HCT116 (cell line): ENCODE results near the gene OR2T6. TPM values are rescaled to one million over a fixed set of nuclear protein-coding genes. Genes with fewer than 3 reads are reported as not detected.

Source experiments
- ATAC-seq: fragments of 200-7000 bp; cut with Tn5 transposase; 2 replicates; pipeline ENCODE4 v1.9.1; 2020; ENCODE audit warnings: mild to moderate bottlenecking, moderate library complexity
- BruUV-seq: library from RNA; stranded (reverse); fragments of 400-500 nt; replicated peaks from 2 replicates; lab custom pipeline; 2021; lab: Mats Ljungman, UMichigan
- CTCF ChIA-PET: fragments of 300-600 bp; sonication (Branson Sonifier 250); formaldehyde crosslinking; loops from one replicate; lab custom pipeline; 2021; ENCODE audit warnings: antibody characterized with exemption; lab: Charles Lee
- POLR2A ChIA-PET: fragments of 300-600, 350-600 bp; sonication (Branson Sonifier 250); formaldehyde crosslinking; loops from one replicate; lab custom pipeline; 2021; ENCODE audit warnings: antibody characterized with exemption; lab: Charles Lee
- RAD21 ChIA-PET, 2 experiments: fragments of 300-600 bp; sonication (Branson Sonifier 250); formaldehyde crosslinking; loops; one replicate each; lab custom pipeline; 2023; ENCODE audit warnings: low total read pairs in 2 of 2; ENCODE audit not compliant: uncharacterized antibody in 2 of 2, unreplicated experiment in 2 of 2, low non-redundant PET in 1 of 2; lab: Charles Lee
- DNase-seq: peaks from one replicate; pipeline ENCODE4 v3.0.0-alpha.2; 2010; ENCODE audit warnings: low read depth, low spot score
- H2AFZ ChIP-seq: fragments of 200-600 bp; shearing (Covaris generic), sonication (generic); 2 replicates; pipeline ENCODE4 v1.6.1; 2017; ENCODE audit warnings: low read depth, mixed run types, mixed read lengths, antibody characterized with exemption, low read length; ENCODE audit not compliant: poor library complexity, severe bottlenecking
- H3K27ac ChIP-seq: 2 replicates; pipeline ENCODE4 v1.5.1; 2012; ENCODE audit warnings: low read depth, low read length
- H3K27me3 ChIP-seq: fragments of 200-600 bp; sonication (generic); 2 replicates; pipeline ENCODE4 v1.6.1; 2016; ENCODE audit warnings: mixed run types, low read length, mixed read lengths; ENCODE audit not compliant: insufficient read depth
- H3K36me3 ChIP-seq, 2 experiments: fragments of 200-500 bp in 1 of 2; fragments of 200-600 bp in 1 of 2; sonication (Bioruptor generic) in 1 of 2; sonication (generic) in 1 of 2; 2 replicates each; pipeline versions ENCODE4 v1.5.1 to v1.6.1; 2014 to 2016; ENCODE audit warnings: low read length in 2 of 2, inconsistent platforms in 1 of 2, mixed read lengths in 1 of 2, mixed run types in 1 of 2; ENCODE audit not compliant: insufficient read depth in 2 of 2, control insufficient read depth in 1 of 2
- H3K4me1 ChIP-seq, 2 experiments: fragments of 200-600 bp in 1 of 2; sonication (generic) in 1 of 2; 2 replicates each; pipeline versions ENCODE4 v1.5.1 to v1.6.1; 2012 to 2017; ENCODE audit warnings: low read length in 2 of 2, inconsistent platforms in 1 of 2, mild to moderate bottlenecking in 1 of 2, mixed read lengths in 1 of 2, mixed run types in 1 of 2, moderate library complexity in 1 of 2; ENCODE audit not compliant: insufficient read depth in 2 of 2, control insufficient read depth in 1 of 2
- H3K4me2 ChIP-seq: fragments of 200-600 bp; sonication (generic); 2 replicates; pipeline ENCODE4 v1.6.1; 2017; ENCODE audit warnings: mixed run types, low read length, mixed read lengths
- H3K4me3 ChIP-seq, 2 experiments: fragments of 200-600 bp in 1 of 2; sonication (generic) in 1 of 2; replicated peaks in 1 of 2; 2 replicates each; pipeline ENCODE4 v1.5.1; 2011 to 2016; ENCODE audit warnings: low read length in 2 of 2, control low read depth in 1 of 2, low read depth in 1 of 2, mild to moderate bottlenecking in 1 of 2, mixed read lengths in 1 of 2, mixed run types in 1 of 2
- H3K79me2 ChIP-seq: fragments of 200-600 bp; sonication (generic); 2 replicates; pipeline ENCODE4 v1.6.1; 2017; ENCODE audit warnings: mild to moderate bottlenecking, mixed run types, low read length, moderate library complexity, mixed read lengths; ENCODE audit not compliant: insufficient read depth
- H3K9ac ChIP-seq: fragments of 200-600 bp; sonication (generic); 2 replicates; pipeline ENCODE4 v1.6.1; 2016; ENCODE audit warnings: low read length, mixed read lengths
- H3K9me2 ChIP-seq: fragments of 200-600 bp; sonication (generic), shearing (Covaris generic); 2 replicates; pipeline ENCODE4 v1.6.1; 2017; ENCODE audit warnings: mixed run types, mild to moderate bottlenecking, moderate library complexity; ENCODE audit not compliant: insufficient read depth
- H3K9me3 ChIP-seq, 2 experiments: fragments of 200-500 bp in 1 of 2; fragments of 200-600 bp in 1 of 2; sonication (Bioruptor generic) in 1 of 2; sonication (generic) in 1 of 2; 2 replicates each; pipeline ENCODE4 v1.6.1; 2014 to 2017; ENCODE audit warnings: low read length in 2 of 2, mixed read lengths in 2 of 2, inconsistent platforms in 1 of 2, low read depth in 1 of 2, mild to moderate bottlenecking in 1 of 2, mixed run types in 1 of 2, moderate library complexity in 1 of 2; ENCODE audit not compliant: control insufficient read depth in 1 of 2, insufficient read depth in 1 of 2
- H4K20me1 ChIP-seq: fragments of 200-600 bp; sonication (generic), shearing (Covaris generic); 2 replicates; pipeline ENCODE4 v1.6.1; 2017; ENCODE audit warnings: mixed run types, mild to moderate bottlenecking, moderate library complexity; ENCODE audit not compliant: insufficient read depth
- EZH2phosphoT487 ChIP-seq: fragments of 200-600 bp; IDR thresholded peaks from 2 replicates; pipeline ENCODE4 v1.6.1; 2018; ENCODE audit warnings: antibody characterized with exemption, borderline replicate concordance
- JUND ChIP-seq: IDR thresholded peaks from 2 replicates; pipeline ENCODE4 v1.6.1; 2012
- MAX ChIP-seq: IDR thresholded peaks from 2 replicates; pipeline ENCODE4 v1.6.1; 2012
- POLR2A ChIP-seq: IDR thresholded peaks from 2 replicates; pipeline ENCODE4 v1.7.0; 2011; ENCODE audit warnings: borderline replicate concordance; ENCODE audit not compliant: insufficient read depth, insufficient read length; ENCODE audit errors: extremely low read depth
- POLR2AphosphoS5 ChIP-seq: IDR thresholded peaks from 2 replicates; pipeline ENCODE4 v1.6.1; 2011; ENCODE audit warnings: mild to moderate bottlenecking, low read depth, low read length, moderate library complexity
- RAD21 ChIP-seq: IDR thresholded peaks from 2 replicates; pipeline ENCODE4 v1.6.1; 2012; ENCODE audit warnings: low read depth, mild to moderate bottlenecking
- REST ChIP-seq: IDR thresholded peaks from 2 replicates; pipeline ENCODE4 v1.6.1; 2012; ENCODE audit warnings: low read depth
- TCF7L2 ChIP-seq: IDR thresholded peaks from 2 replicates; pipeline ENCODE4 v1.7.0; 2011; ENCODE audit warnings: borderline replicate concordance, inconsistent platforms; ENCODE audit not compliant: insufficient read depth, insufficient read length; ENCODE audit errors: extremely low read depth
- YY1 ChIP-seq: IDR thresholded peaks from 2 replicates; pipeline ENCODE4 v1.6.1; 2011; ENCODE audit warnings: low read length, low read depth, moderate library complexity, mild to moderate bottlenecking; ENCODE audit not compliant: insufficient replicate concordance; ENCODE audit errors: extremely low read depth
- intact Hi-C: fragments of 100-400 bp; cut with micrococcal nuclease; formaldehyde crosslinking; loops from 2 replicates; pipeline ENCODE4 v1.10.0; 2022
- total RNA-seq: library from RNA; stranded (reverse); gene quantifications from one replicate; pipeline ENCODE4 v1.2.1, GENCODE V29; 2021; ENCODE audit not compliant: unreplicated experiment

The OR2T6 gene
- total RNA-seq, 1 experiment from 2014 or later, result not detected

GRCh38 chr1:248373761-248374160 is 1.8 kb upstream of the OR2T6 start (continued):
- TF ChIP-seq YY1 (no peak), POLR2AphosphoS5 (no peak), JUND (no peak), REST (no peak), TCF7L2 (no peak)
- TF ChIP-seq, all 23 proteins: peak for 0

DNA sequence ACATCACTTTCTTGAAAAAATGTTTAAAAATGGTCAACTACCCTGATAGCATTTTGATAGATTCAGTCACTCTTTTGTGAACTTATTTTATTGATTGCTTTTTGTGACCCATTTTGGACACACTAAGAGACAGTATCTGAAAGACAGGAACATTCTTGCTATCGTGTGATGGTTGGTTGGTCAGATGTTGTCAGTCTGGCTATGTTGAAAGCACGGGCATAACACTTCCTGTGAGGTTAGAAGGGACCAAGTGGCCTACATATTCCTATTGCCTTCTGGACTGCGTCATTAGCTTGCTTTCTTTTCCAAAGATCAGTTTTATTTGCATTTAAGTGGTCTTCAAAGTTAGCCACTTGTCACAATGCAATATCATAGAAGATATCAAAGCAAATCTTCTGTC is 1.4 kb downstream of the OR2T6 start:
- Histone ChIP-seq H3K79me2 (no peaks in the 10 kb centered on the region), H3K27me3 (no peaks in the 10 kb centered on the region), H2AFZ (no peak overlapping the region), H3K4me2 (no peak overlapping the region), H4K20me1 (no peaks in the 10 kb centered on the region), H3K4me3 (no peak overlapping the region), H3K4me1 (no peaks in the 10 kb centered on the region), H3K36me3 (no peaks in the 10 kb centered on the region), H3K27ac (no peak overlapping the region), H3K9me3 (peaks cover 5 to 18% of the 10 kb centered on the region in 2 experiments; a peak in 2 of 4 replicates), H3K9ac (no peak overlapping the region), H3K9me2 (no peaks in the 10 kb centered on the region)
- DNase-seq (no peak), ATAC-seq (no peak)
- RAD21 ChIA-PET, result no interaction called here
- no TSS peak for BruUV-seq
- intact Hi-C loops, result no loop called here
- CTCF ChIA-PET, result no interaction called here
- POLR2A ChIA-PET, result no interaction called here
- no peak for TF ChIP-seq POLR2AphosphoS5
- no peak for TF ChIP-seq RAD21
- no peak for TF ChIP-seq POLR2A
- TF ChIP-seq EZH2phosphoT487, result no peak
- no peak for TF ChIP-seq YY1
- no peak for TF ChIP-seq MAX
- no peak for TF ChIP-seq TCF7L2
- no peak for TF ChIP-seq REST
